C4-2B (cell line): ENCODE data around the gene COBL.

ENCODE experiments used
- ZFX ChIP-seq: fragments of 450-650 bp; IDR thresholded peaks from 2 replicates; pipeline ENCODE4 v1.6.1; 2017
- TF ChIP-seq, protein P1 (sequence below): fragments of 450-650 bp; conservative IDR thresholded peaks from 2 replicates; pipeline ENCODE4 v1.5.1; 2017; ENCODE audit warnings: mild to moderate bottlenecking

DNA sequence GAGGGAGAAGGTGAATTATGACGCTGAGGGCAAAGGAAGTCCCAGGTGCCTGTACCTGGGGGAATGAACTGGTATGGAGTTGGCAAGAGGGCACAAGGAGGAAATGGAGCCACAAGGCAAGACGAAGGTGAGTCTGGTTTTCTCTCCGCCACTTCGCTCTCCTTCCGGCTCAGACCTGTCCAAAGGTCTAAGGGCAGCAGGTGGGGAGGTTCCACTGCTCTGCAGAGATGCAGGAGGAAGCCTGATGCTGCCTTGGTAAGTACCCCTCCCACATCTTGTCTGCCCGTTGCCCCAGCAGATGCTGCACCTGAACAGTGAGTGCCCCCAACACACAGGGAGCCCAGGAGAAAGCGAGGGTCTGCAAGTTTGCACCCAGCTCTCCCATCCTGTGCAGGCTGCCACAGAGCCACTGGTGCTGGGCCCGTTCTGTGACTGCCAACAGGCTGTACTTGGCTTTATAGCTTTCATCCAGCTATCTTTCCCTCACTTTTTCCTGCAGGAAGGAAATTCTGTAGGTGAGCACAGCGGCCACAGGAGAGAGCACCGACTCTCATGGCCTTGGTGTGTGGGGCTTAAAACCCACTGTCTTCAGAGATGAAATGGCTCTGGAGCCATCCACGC is 235.2 kb downstream of the COBL start:
- TF ChIP-seq, protein P1, sequence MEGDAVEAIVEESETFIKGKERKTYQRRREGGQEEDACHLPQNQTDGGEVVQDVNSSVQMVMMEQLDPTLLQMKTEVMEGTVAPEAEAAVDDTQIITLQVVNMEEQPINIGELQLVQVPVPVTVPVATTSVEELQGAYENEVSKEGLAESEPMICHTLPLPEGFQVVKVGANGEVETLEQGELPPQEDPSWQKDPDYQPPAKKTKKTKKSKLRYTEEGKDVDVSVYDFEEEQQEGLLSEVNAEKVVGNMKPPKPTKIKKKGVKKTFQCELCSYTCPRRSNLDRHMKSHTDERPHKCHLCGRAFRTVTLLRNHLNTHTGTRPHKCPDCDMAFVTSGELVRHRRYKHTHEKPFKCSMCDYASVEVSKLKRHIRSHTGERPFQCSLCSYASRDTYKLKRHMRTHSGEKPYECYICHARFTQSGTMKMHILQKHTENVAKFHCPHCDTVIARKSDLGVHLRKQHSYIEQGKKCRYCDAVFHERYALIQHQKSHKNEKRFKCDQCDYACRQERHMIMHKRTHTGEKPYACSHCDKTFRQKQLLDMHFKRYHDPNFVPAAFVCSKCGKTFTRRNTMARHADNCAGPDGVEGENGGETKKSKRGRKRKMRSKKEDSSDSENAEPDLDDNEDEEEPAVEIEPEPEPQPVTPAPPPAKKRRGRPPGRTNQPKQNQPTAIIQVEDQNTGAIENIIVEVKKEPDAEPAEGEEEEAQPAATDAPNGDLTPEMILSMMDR = no peak
- no peak for TF ChIP-seq ZFX
